Measurements from ENCODE around the gene UQCC2. TPM values are rescaled to one million over a fixed set of nuclear protein-coding genes. Genes with fewer than 3 reads are reported as not detected.

The UQCC2 gene
- total and polyA plus RNA-seq, 2 of the 4 experiments (the other 2 are of a cell fraction), result 13.8 to 34.5 TPM

DNA sequence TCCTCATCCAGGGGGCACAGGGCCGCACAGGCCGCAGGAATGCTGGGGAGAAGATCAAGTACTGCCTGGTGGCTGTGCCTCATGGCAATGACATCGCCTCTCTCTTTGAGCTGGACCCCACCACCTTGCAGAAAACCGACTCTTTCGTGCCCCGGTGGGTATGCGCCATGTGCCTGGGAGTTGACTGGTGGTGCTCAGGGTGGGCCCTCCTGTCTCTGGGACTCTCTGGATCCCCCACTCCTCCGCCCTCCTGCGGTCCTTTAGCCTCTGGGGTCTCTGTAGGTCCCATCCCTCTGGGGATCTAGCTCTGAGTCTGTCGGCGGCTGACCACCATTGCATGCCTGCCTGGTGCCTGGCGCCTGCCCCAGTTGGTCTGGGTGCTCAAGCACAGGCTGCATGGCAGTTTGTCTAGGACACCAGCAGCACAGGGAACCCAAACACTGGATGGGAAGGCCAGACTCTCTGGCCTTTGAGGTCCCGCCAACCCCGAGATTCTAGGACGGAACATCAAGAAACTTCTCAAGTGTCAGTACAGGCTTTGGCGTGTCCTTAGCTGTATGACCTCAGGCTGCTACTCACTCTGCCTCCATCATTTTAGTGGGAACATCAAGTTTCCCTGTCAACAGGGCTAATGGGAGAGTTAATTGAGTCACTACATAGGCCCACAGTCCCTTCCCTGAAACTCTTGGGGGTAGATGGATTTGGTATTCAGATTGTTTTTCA is 47.6 kb downstream of the UQCC2 start:
- intact Hi-C loops (cut with micrococcal nuclease) (no loop called here), dilution Hi-C loops (cut with HindIII; ENCODE audit: low sequenced_read_pairs, unreplicated experiment) (no loop called here), in situ Hi-C loops (cut with MboI; ENCODE audit: low sequenced_read_pairs) (no loop called here)
- Histone ChIP-seq H2AFZ (replicated peaks; ENCODE audit: low read length, poor library complexity) (no peak overlapping the region), H3K79me1 (ENCODE audit: low read depth in 1 of 2, low read length in 2 of 2) (no peaks in the 10 kb centered on the region), H3K9me1 (ENCODE audit: insufficient read depth, low read length) (no peaks in the 10 kb centered on the region), H3K27me3 (ENCODE audit: control insufficient read depth, insufficient read depth, low read length) (no peaks in the 10 kb centered on the region; the same call in 1 of the 2 replicates), H3K9me3 (ENCODE audit: control insufficient read depth, insufficient read depth, low read length) (no peaks in the 10 kb centered on the region), H4K5ac (ENCODE audit: low read depth, low read length) (no peak overlapping the region), H2BK20ac (ENCODE audit: low read depth, low read length) (no peak overlapping the region), H3K36me3 (ENCODE audit: control insufficient read depth, insufficient read depth, low read length) (no peaks in the 10 kb centered on the region), H2BK15ac (ENCODE audit: low read depth, low read length) (no peak overlapping the region), H3K27ac (ENCODE audit: insufficient read depth, low read length) (no peak overlapping the region), H4K91ac (ENCODE audit: insufficient read depth, low read depth, low read length) (no peak overlapping the region), H3K4ac (ENCODE audit: low read depth, low read length) (no peak overlapping the region), H3K4me2 (ENCODE audit: low read depth, low read length) (no peak overlapping the region), H4K20me1 (ENCODE audit: insufficient read depth, low read length) (no peaks in the 10 kb centered on the region), H2AK9ac (replicated peaks; ENCODE audit: low read depth, low read length, poor library complexity) (no peak overlapping the region), H2AK5ac (ENCODE audit: low read depth, low read length) (no peak overlapping the region), H3K4me1 (ENCODE audit: control insufficient read depth, insufficient read depth, low read length) (no peaks in the 10 kb centered on the region), H3K23ac (ENCODE audit: low read depth, low read length) (no peak overlapping the region), H3K56ac (ENCODE audit: extremely low read depth, insufficient read depth, low read length) (no peak overlapping the region), H2BK120ac (ENCODE audit: low read depth, low read length) (no peak overlapping the region), H3K4me3 (ENCODE audit: insufficient read depth, low read depth, low read length) (no peak overlapping the region), H2BK5ac (ENCODE audit: low read depth, low read length, poor library complexity, severe bottlenecking) (no peak overlapping the region), H3K9ac (ENCODE audit: low read depth, low read length) (no peak overlapping the region), H4K8ac (ENCODE audit: low read depth in 2 of 2, low read length in 2 of 2) (no peak overlapping the region), H3K18ac (ENCODE audit: low read depth, low read length) (no peak overlapping the region), H3K14ac (replicated peaks; ENCODE audit: low read depth, low read length) (no peak overlapping the region)
- no peak for TF ChIP-seq RFX5 (IDR thresholded peaks at IDR 0.05; ENCODE audit: low read depth, low read length)
- TF ChIP-seq, protein P1, sequence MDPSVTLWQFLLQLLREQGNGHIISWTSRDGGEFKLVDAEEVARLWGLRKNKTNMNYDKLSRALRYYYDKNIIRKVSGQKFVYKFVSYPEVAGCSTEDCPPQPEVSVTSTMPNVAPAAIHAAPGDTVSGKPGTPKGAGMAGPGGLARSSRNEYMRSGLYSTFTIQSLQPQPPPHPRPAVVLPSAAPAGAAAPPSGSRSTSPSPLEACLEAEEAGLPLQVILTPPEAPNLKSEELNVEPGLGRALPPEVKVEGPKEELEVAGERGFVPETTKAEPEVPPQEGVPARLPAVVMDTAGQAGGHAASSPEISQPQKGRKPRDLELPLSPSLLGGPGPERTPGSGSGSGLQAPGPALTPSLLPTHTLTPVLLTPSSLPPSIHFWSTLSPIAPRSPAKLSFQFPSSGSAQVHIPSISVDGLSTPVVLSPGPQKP (IDR thresholded peaks at IDR 0.05; ENCODE audit: borderline replicate concordance, low read depth, low read length), result no peak
- no peak for TF ChIP-seq NFE2L2 (IDR thresholded peaks at IDR 0.05; ENCODE audit: low read depth, low read length)
- TF ChIP-seq CHD1 (IDR thresholded peaks at IDR 0.05; ENCODE audit: low read depth, low read length), result no peak
- no peak for TF ChIP-seq RCOR1 (IDR thresholded peaks at IDR 0.05; ENCODE audit: insufficient replicate concordance, low read length)
- no peak for TF ChIP-seq MAZ (IDR thresholded peaks at IDR 0.05; ENCODE audit: borderline replicate concordance, low read depth, low read length)
- TF ChIP-seq POLR2A (IDR thresholded peaks at IDR 0.05; ENCODE audit: low read depth, low read length), result no peak
- no peak for TF ChIP-seq MXI1 (IDR thresholded peaks at IDR 0.05; ENCODE audit: borderline replicate concordance, low read depth, low read length)
- TF ChIP-seq CEBPB (IDR thresholded peaks at IDR 0.05; ENCODE audit: low read depth, low read length), result no peak
- 92% methylated on average over 6 of the region's 16 CpGs; no CpG with 5 or more reads in 1 of the 2 experiments for WGBS, 2 experiments (ENCODE audit: extremely low coverage in 2 of 2, insufficient read length in 1 of 2)
- BruUV-seq (replicated peaks), result no TSS peak
- CTCF ChIA-PET, result no interaction called here
- ATAC-seq (ENCODE audit: low read depth), result no peak
- POLR2A ChIA-PET (ENCODE audit: unreplicated experiment), result no interaction called here
- DNase-seq, result no peak

All from IMR-90 (cell line).